Lower leg skin (tissue), 3 donors: Measurements from ENCODE around the gene ANKRD33B.

Source experiments
- CTCF ChIP-seq, 3 donors: fragments of 450-650 bp; IDR thresholded peaks; one replicate each; pipeline ENCODE4 v1.5.1; 2016; ENCODE audit warnings: antibody characterized with exemption in 3 of 3, mild to moderate bottlenecking in 3 of 3, moderate library complexity in 2 of 3
- POLR2A ChIP-seq, 2 donors: fragments of 450-650 bp; IDR thresholded peaks; one replicate each; pipeline ENCODE4 v1.6.1; 2016 to 2017; ENCODE audit warnings: antibody characterized with exemption in 2 of 2, mild to moderate bottlenecking in 1 of 2, moderate library complexity in 1 of 2

- no peak for TF ChIP-seq CTCF (IDR thresholded peaks at IDR 0.05)
- no peak for TF ChIP-seq POLR2A (IDR thresholded peaks at IDR 0.05)
Measured at GRCh38 chr5:10576121-10576789, 12.4 kb downstream of the ANKRD33B start.
